KMS-11 (cell line): Measurements from ENCODE around the gene ARHGAP42.

Source experiments
- H2AFZ ChIP-seq: fragments of 200-600 bp; sonication (generic); 2 replicates; pipeline ENCODE4 v1.6.1; 2016; ENCODE audit warnings: antibody characterized with exemption, mixed run types, low read depth
- H3K27ac ChIP-seq: fragments of 200-600 bp; sonication (generic); 2 replicates; pipeline ENCODE4 v1.6.1; 2016; ENCODE audit warnings: mild to moderate bottlenecking, mixed run types
- H3K27me3 ChIP-seq: fragments of 200-600 bp; sonication (generic); 2 replicates; pipeline ENCODE4 v1.6.1; 2017; ENCODE audit warnings: mild to moderate bottlenecking, low read depth, mixed run types, moderate library complexity; ENCODE audit not compliant: insufficient read depth
- H3K36me3 ChIP-seq: fragments of 200-600 bp; sonication (generic); 2 replicates; pipeline ENCODE4 v1.6.1; 2017; ENCODE audit warnings: mild to moderate bottlenecking, mixed run types; ENCODE audit not compliant: insufficient read depth
- H3K4me1 ChIP-seq: fragments of 200-600 bp; sonication (generic); 2 replicates; pipeline ENCODE4 v1.6.1; 2016; ENCODE audit warnings: mild to moderate bottlenecking, low read depth, mixed run types; ENCODE audit not compliant: poor library complexity, severe bottlenecking
- H3K4me2 ChIP-seq: fragments of 200-600 bp; sonication (generic); 2 replicates; pipeline ENCODE4 v1.7.0; 2016; ENCODE audit warnings: mild to moderate bottlenecking, mixed run types
- H3K4me3 ChIP-seq: fragments of 200-600 bp; sonication (generic); IDR thresholded peaks from 2 replicates; pipeline ENCODE4 v1.6.1; 2017; ENCODE audit warnings: low read depth, low read length, mixed read lengths; ENCODE audit not compliant: insufficient read depth
- H3K79me2 ChIP-seq: fragments of 200-600 bp; sonication (generic); 2 replicates; pipeline ENCODE4 v1.6.1; 2016; ENCODE audit warnings: low read depth, mixed run types; ENCODE audit not compliant: insufficient read depth
- H3K9ac ChIP-seq: fragments of 200-600 bp; sonication (generic); 2 replicates; pipeline ENCODE4 v1.6.1; 2016; ENCODE audit warnings: mild to moderate bottlenecking, mixed run types
- H4K20me1 ChIP-seq: fragments of 200-600 bp; sonication (generic); 2 replicates; pipeline ENCODE4 v1.6.1; 2016; ENCODE audit warnings: mild to moderate bottlenecking, mixed run types; ENCODE audit not compliant: insufficient read depth
- CTCF ChIP-seq: fragments of 200-600 bp; sonication (generic); conservative IDR thresholded peaks from 2 replicates; pipeline ENCODE4 v1.6.1; 2017; ENCODE audit warnings: low read depth, mild to moderate bottlenecking, antibody characterized with exemption, low read length, moderate library complexity, mixed read lengths

Gene ARHGAP42

DNA sequence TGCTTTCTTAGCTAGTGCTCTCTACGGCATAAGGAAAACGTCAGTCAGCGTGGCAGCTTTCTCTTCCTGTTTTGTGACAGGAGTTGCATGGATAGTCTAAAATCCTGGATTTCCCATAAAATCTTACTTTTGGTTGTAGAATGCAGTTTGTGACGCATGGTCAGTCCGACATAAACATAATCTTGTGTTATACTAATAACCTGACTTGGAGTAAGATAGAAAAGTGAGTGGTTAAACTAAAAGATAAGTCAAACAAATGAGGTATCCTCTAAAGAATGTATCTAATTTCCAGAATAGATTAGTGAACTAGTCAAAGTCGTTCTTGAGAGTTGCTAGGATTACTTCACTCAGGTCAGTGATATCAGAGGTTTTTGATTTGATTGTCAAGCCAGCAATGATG is 285.0 kb downstream of the ARHGAP42 start:
- Histone ChIP-seq H3K4me3 (no peak overlapping the region), H4K20me1 (no peaks in the 10 kb centered on the region), H3K27me3 (no peaks in the 10 kb centered on the region), H3K9ac (no peak overlapping the region), H3K4me1 (no peaks in the 10 kb centered on the region), H3K79me2 (no peaks in the 10 kb centered on the region), H3K27ac (no peak overlapping the region), H3K4me2 (no peak overlapping the region), H2AFZ (no peak overlapping the region), H3K36me3 (no peaks in the 10 kb centered on the region)
- no peak for TF ChIP-seq CTCF

- no peaks in the 10 kb centered on the region for H3K36me3 ChIP-seq
- no peak overlapping the region for H2AFZ ChIP-seq
- no peak overlapping the region for H3K27ac ChIP-seq
- no peaks in the 10 kb centered on the region for H3K27me3 ChIP-seq
- H3K79me2 ChIP-seq = no peaks in the 10 kb centered on the region
- no peaks in the 10 kb centered on the region for H3K4me1 ChIP-seq
- no peaks in the 10 kb centered on the region for H4K20me1 ChIP-seq
- no peak overlapping the region for H3K4me2 ChIP-seq
- H3K4me3 ChIP-seq = no peak overlapping the region
- no peak overlapping the region for H3K9ac ChIP-seq
- TF ChIP-seq CTCF = no peak
Measured at GRCh38 chr11:100978442-100978841, 291.4 kb downstream of the ARHGAP42 start.

DNA sequence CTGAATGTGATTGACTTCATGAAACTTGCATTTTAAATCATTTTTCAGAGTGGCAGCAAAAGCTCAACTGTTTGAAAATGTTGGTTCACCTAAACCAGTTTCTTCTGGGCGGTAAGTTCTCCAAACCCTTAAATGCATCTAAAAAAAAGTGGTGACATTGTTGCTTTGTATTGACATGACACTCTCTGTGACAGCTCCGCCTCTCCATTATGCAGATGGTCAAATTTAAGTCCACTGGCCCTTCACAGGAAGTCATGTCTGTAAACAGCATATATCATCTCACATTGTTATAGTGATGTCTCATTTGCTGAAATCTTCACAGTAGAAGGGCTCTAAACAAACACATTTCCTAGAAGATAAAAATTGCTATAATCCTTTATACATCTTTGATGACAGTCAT is 291.9 kb downstream of the ARHGAP42 start:
- no peaks in the 10 kb centered on the region for H4K20me1 ChIP-seq
- H3K4me1 ChIP-seq = no peaks in the 10 kb centered on the region
- H3K4me2 ChIP-seq = no peak overlapping the region
- no peak for TF ChIP-seq CTCF
- no peaks in the 10 kb centered on the region for H3K27me3 ChIP-seq
- H2AFZ ChIP-seq = no peak overlapping the region
- no peaks in the 10 kb centered on the region for H3K79me2 ChIP-seq
- H3K4me3 ChIP-seq = no peak overlapping the region
- no peak overlapping the region for H3K9ac ChIP-seq
- H3K27ac ChIP-seq = no peak overlapping the region
- H3K36me3 ChIP-seq = no peaks in the 10 kb centered on the region

DNA sequence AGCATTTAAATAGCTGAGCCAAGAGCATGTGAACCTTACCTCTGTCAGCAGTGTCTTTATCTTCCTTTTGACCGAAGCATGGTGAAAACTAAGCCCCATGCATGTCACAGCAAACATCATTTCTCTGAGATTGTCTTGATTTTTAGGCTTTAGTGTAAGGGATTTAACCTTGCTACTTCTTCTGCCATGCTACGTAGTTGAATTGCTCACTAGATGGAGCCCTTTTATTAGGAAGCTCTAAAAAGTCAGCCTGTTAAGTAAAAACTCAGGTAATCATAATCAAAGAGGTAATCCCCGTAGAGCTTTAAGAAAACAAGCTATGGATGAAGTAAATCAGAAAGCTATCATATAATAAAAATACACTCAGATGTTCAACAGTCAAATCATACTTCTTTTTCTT is 293.1 kb downstream of the ARHGAP42 start:
- H3K4me2 ChIP-seq = no peak overlapping the region
- H3K4me1 ChIP-seq = no peaks in the 10 kb centered on the region
- H3K27ac ChIP-seq = no peak overlapping the region
- no peaks in the 10 kb centered on the region for H3K36me3 ChIP-seq
- no peak overlapping the region for H3K4me3 ChIP-seq
- no peak for TF ChIP-seq CTCF
- no peaks in the 10 kb centered on the region for H3K27me3 ChIP-seq
- no peaks in the 10 kb centered on the region for H4K20me1 ChIP-seq
- H3K79me2 ChIP-seq = no peaks in the 10 kb centered on the region
- H2AFZ ChIP-seq = no peak overlapping the region
- no peak overlapping the region for H3K9ac ChIP-seq
